GM18873 (cell line): ENCODE measurements around the gene THSD4.

Experiments
- ATAC-seq: cut with Tn5 transposase; IDR thresholded peaks from one replicate; pipeline ENCODE4 v1.9.1; 2021; ENCODE audit warnings: mild to moderate bottlenecking, moderate library complexity, moderate number of reproducible peaks; ENCODE audit not compliant: unreplicated experiment, low FRiP score

The THSD4 gene

GRCh38 chr15:71114887-71115566, at the start of gene THSD4:
Gene THSD4 (plus strand): TSS chr15:71115471.
- ATAC-seq = no peak

DNA sequence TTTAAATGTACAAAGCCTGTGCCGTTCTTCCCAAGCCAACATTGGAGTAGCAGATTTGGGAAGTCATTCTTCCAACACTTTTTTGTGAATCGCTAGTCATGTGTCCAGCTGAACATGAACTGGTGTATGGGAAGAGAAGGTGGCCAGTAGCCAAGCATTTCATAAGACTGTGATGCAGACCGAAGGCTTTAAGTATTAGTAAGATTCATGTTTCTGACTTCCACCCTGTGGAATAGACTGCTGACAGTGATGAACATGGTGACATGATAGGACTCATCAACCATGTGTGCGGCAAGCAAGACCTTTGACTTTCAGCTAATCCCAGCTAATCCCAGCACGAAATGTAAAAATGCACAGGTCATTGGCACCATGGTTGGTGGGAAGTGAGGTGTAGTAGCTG, 48.3 kb upstream of the THSD4 start:
- no peak for ATAC-seq

DNA sequence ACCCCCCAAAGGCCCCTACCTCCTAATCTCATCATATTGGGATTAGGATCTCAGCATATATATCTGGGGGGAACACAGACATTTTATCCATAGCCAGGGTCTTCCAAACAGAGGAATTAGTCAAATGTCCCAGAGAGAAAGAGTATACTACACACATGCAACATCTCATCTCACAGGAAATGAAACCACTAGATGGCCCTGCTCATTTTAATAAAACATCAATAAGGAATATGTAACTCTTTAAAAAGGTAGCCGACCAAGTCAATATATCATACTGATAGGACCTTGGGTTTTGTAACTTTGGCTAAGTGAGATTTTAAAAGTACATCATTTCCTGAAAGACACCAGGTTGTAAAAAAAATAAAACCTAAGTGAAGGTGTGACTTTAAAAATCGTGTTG, 45.6 kb upstream of the THSD4 start:
- ATAC-seq = no peak

DNA sequence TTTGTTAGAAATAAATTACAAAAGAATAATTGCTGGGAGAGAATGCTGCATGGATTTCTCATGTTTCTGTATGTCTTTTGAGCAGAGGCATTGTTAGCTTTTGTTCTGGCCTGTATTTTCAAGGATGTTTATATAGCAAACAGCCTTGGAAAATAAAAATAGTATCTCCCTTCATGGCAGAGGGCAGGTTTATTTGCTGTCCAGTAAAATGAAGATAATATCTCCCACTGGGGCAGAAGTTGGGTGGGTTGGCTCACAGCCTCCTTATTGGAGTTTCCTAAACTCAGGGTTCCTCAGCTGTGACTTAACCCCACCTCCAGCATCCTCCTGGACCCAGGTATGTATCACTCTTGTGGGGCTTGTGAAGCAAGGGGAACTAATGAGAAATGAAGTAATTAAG, 43.7 kb upstream of the THSD4 start:
- ATAC-seq = no peak

DNA sequence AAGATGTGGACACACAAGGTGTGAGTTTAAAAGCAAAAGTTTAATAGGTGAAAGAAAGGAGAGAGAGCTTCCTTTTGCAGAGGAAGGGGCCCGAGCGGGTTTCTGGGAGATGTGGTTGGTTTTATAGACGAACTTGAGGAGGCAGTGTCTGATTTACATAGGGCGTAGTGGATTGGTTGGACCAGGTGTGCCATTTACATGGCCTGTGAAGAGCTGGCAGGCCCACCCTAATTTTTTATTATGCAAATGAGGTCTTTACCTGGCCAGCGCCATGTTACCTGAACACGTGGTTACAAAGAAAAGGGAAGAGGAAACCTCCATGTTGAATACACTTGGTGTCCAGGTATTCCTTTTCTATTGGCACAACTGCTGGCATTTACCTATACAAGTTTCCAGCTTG, 42.8 kb upstream of the THSD4 start:
- ATAC-seq = no peak

DNA sequence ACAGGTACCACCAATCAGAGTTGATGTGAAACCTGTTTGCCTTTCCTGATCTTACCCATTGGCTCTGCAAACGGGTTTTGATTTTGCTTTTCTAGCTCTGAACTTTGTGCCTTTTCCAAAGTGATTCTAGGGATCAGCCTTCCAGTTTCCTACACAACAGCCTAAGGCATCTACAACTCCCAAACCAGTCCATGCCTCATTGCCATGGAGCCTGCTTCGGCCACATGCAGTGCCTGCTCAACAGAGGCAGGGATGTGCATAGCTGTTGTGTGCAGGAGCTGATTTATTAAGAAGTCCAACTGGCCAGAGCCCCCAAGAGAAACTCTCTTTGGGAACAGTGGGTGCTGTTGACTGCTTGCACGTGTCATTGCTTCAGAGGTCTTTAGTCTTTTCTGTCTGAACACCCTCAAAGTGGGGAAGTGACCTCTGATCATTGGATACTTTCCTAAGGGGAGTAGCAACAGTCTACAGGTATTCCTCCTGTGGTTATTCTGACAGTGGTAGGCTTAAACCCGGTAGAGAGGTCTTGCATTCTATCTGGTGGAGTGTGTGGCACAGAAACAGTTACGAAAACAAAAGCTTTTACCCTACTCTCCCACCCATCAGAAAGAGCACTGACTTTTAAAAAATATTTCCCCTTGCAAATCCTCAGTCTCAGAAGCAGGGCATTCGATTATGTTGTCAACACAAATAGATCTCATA, 36.6 kb upstream of the THSD4 start:
- ATAC-seq = no peak

GRCh38 chr15:71079208-71080044, 35.8 kb upstream of the THSD4 start:
- ATAC-seq = no peak

GRCh38 chr15:71080166-71080565, 35.1 kb upstream of the THSD4 start:
- ATAC-seq = no peak

- ATAC-seq = no peak
Observed at GRCh38 chr15:71080705-71081104, 34.6 kb upstream of the THSD4 start.

DNA sequence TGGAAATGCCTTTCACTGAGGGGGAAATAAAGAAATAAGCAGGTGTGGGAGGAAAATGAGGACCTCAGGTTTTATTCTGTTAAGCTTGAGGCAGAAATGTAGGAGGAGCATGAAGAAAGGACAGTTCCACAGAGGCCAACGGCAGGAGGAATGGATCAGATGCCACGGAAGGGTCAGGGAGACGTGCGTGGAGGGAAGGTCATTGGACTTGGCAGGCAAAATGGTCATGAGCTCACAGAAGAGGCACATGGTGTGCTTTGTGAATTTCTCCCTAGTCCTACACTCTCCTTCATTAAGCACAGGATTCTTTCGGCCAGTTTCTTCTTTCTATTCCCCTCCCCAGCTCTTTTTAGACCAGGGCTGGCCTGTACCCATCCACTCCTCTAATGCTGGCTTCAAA, 32.5 kb upstream of the THSD4 start:
- ATAC-seq = no peak

DNA sequence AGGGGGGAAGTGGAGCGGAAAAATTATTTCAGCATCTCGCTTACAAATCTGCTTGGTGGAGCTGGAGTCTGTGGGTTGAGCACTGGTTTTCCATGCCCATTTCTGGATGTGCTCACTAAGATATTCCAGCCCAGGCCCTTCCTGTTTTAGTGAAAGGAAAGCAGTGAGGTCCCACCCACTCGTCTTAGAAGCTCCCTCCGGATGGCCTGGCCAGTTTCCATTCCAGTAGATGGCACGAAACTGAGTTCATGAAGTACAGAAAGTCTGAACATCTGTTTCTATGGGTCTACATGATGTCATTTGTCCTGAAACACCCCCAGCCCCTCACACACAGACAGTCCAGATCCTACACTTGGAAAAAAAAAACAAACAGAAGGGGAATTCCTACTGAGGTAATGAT, 31.9 kb upstream of the THSD4 start:
- no peak for ATAC-seq

DNA sequence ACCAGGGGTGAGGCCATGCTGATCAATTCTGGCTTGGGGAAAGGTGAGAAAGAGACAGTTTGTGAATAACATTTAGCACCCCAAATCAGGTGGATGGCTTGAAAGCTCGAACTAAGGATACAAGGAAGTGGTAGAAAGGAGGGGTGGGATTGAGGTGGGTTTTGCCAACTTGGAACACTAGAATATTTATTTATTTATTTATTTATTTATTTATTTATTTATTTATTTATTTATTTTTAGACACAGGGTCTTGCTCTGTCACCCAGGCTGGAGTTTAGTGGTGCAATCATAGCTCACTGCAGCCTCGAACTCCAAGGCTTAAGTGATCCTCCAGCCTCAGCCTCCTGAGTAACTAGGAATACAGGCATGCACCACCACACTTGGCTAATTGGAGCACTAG, 31.0 kb upstream of the THSD4 start:
- no peak for ATAC-seq

- ATAC-seq = no peak
Observed at GRCh38 chr15:71085809-71086208, 29.5 kb upstream of the THSD4 start.

DNA sequence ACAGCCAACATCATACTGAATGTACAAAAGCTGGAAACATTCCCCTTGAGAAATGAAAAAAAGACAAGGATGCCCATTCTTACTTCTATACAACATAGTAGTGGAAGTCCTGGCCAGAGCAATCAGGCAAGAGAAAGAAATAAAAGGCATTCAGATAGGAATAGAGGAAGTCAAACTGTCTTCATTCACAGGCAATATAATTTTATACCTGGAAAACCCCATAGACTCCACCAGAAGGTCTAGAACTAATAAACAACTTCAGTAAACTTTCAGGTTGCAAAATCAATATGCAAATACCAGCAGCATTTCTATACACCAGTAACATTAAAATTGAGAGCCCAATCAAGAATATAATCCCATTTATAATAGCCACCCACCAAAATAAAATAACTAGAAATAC, 27.1 kb upstream of the THSD4 start:
- ATAC-seq = no peak

GRCh38 chr15:71088683-71089082, 26.6 kb upstream of the THSD4 start:
- ATAC-seq = no peak

DNA sequence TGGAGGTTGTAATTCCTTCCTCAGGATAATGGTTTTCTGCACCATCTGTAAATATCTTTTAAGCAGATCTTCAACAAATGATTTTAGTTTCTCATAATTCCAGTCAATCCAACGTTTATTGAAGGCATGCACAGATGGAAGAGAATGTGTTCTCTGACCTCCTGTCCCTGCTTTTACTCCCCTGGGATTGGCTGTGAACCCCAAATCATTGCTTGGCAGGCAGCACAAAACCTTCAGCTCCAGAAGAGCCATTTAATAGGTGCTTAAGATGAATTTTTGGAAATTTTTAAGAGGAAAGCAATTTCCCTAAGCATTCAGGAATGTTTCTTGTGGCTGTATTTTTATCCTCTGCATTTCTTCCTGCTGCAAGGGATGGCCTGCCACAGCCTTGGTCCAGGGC, 25.5 kb upstream of the THSD4 start:
- ATAC-seq = no peak

- ATAC-seq = no peak
Observed at GRCh38 chr15:71091601-71092000, 23.7 kb upstream of the THSD4 start.

GRCh38 chr15:71092056-71092600, 23.1 kb upstream of the THSD4 start:
- no peak for ATAC-seq

- ATAC-seq = no peak
Observed at GRCh38 chr15:71093054-71094024, 21.9 kb upstream of the THSD4 start.

- ATAC-seq = no peak
Observed at GRCh38 chr15:71094137-71094536, 21.1 kb upstream of the THSD4 start.
